NCI-H146 treated with DMSO at 0.1 percent for 48 hours (cell line): ENCODE measurements around the gene TEX53.

Experiments used
- DNase-seq: peaks from one replicate; lab custom pipeline; 2025; ENCODE audit not compliant: unreplicated experiment; lab: John Stamatoyannopoulos, UW

TEX53 gene

GRCh38 chr9:114641967-114642366 lies 15.6 kb downstream of the TEX53 start:
- no peak for DNase-seq

- DNase-seq = no peak
These were observed 19.2 kb downstream of the TEX53 start for GRCh38 chr9:114638404-114638803.

- no peak for DNase-seq
These were observed 23.2 kb downstream of the TEX53 start for GRCh38 chr9:114634387-114634786.

GRCh38 chr9:114633438-114634089 lies 24.0 kb downstream of the TEX53 start:
- no peak for DNase-seq

GRCh38 chr9:114631166-114631565 lies 26.4 kb downstream of the TEX53 start:
- DNase-seq = no peak

- DNase-seq = no peak
These were observed 28.0 kb downstream of the TEX53 start for GRCh38 chr9:114629563-114630090.

- no peak for DNase-seq
These were observed 30.1 kb downstream of the TEX53 start for GRCh38 chr9:114627553-114627952.

GRCh38 chr9:114626415-114627020 lies 31.1 kb downstream of the TEX53 start:
- DNase-seq = no peak

- no peak for DNase-seq
These were observed 32.9 kb downstream of the TEX53 start for GRCh38 chr9:114624677-114625076.

GRCh38 chr9:114621975-114622609 lies 35.5 kb downstream of the TEX53 start:
- no peak for DNase-seq

GRCh38 chr9:114621561-114621960 lies 36.0 kb downstream of the TEX53 start:
- DNase-seq = no peak

GRCh38 chr9:114619191-114619761 lies 38.3 kb downstream of the TEX53 start:
- DNase-seq = no peak

GRCh38 chr9:114616684-114617520 lies 40.7 kb downstream of the TEX53 start:
- no peak for DNase-seq

GRCh38 chr9:114614373-114614772 lies 43.2 kb downstream of the TEX53 start:
- DNase-seq = no peak

- no peak for DNase-seq
These were observed 43.7 kb downstream of the TEX53 start for GRCh38 chr9:114613919-114614318.

- DNase-seq = no peak
These were observed 44.5 kb downstream of the TEX53 start for GRCh38 chr9:114613087-114613486.

- no peak for DNase-seq
These were observed 45.2 kb downstream of the TEX53 start for GRCh38 chr9:114612272-114612923.

GRCh38 chr9:114611516-114612271 lies 45.9 kb downstream of the TEX53 start:
- DNase-seq = no peak

- DNase-seq = no peak
These were observed 49.1 kb downstream of the TEX53 start for GRCh38 chr9:114608525-114608796.
